ENCODE data around the gene LTBP1.

DNA sequence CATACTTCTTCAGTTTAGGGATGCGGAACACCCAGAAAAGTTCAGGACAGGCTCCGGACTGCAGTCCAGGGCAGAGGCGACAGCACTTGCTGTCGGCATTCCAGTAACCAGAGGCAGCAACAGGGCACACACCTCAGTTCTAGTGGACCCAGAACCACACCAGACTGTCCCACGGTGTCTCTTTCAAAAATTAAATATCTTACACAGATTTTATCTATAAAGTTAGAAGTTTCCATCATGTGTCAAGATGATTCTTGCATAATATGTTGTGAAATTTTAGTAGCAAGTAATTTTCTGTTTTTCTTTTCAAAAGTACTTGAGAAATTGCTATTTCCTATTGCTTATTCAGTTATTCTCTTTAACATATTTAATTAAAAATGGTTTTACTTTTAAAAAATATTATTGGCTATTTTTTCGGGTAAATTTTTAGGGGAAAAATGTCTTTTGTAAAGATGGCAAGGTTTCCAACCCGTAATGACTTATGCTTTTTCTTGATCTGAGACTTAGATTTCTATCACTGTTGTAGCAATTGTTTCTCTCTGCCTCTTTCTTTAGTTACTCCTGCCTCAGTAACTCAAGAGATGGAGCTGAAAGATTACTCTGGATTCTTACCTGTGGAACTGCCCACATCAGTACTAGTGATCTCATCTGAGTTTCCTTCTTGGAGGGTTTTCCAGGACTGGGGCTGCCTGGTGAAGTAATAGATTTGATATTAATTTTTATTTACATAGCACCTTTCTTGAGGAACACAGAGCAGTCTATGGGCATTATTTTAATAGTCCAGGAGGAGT lies 182.7 kb downstream of the LTBP1 start:
- no peak for TF ChIP-seq POLR2A (IDR thresholded peaks at IDR 0.05)
- TF ChIP-seq, protein P1, sequence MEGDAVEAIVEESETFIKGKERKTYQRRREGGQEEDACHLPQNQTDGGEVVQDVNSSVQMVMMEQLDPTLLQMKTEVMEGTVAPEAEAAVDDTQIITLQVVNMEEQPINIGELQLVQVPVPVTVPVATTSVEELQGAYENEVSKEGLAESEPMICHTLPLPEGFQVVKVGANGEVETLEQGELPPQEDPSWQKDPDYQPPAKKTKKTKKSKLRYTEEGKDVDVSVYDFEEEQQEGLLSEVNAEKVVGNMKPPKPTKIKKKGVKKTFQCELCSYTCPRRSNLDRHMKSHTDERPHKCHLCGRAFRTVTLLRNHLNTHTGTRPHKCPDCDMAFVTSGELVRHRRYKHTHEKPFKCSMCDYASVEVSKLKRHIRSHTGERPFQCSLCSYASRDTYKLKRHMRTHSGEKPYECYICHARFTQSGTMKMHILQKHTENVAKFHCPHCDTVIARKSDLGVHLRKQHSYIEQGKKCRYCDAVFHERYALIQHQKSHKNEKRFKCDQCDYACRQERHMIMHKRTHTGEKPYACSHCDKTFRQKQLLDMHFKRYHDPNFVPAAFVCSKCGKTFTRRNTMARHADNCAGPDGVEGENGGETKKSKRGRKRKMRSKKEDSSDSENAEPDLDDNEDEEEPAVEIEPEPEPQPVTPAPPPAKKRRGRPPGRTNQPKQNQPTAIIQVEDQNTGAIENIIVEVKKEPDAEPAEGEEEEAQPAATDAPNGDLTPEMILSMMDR (IDR thresholded peaks at IDR 0.05) = no peak
- no peak for TF ChIP-seq POLR2AphosphoS5 (IDR thresholded peaks at IDR 0.05)

All from suprapubic skin (tissue), 4 donors.